Measurements from ENCODE around the gene AXL.

AXL gene

GRCh38 chr19:41302624-41303351 is 83.8 kb downstream of the AXL start:
- TF ChIP-seq CTCF (IDR thresholded peaks at IDR 0.05; ENCODE audit: low read depth, low read length): no peak
- H3K4me3 ChIP-seq (ENCODE audit: low read depth, low read length): no peak overlapping the region

- H3K4me3 ChIP-seq (ENCODE audit: low read depth, low read length): no peak overlapping the region
- TF ChIP-seq CTCF (IDR thresholded peaks at IDR 0.05; ENCODE audit: low read depth, low read length): no peak
Observed at GRCh38 chr19:41303954-41304353, 84.9 kb downstream of the AXL start.

- H3K4me3 ChIP-seq (ENCODE audit: low read depth, low read length): no peak overlapping the region
- no peak for TF ChIP-seq CTCF (IDR thresholded peaks at IDR 0.05; ENCODE audit: low read depth, low read length)
Observed at GRCh38 chr19:41304706-41305483, 85.9 kb downstream of the AXL start.

DNA sequence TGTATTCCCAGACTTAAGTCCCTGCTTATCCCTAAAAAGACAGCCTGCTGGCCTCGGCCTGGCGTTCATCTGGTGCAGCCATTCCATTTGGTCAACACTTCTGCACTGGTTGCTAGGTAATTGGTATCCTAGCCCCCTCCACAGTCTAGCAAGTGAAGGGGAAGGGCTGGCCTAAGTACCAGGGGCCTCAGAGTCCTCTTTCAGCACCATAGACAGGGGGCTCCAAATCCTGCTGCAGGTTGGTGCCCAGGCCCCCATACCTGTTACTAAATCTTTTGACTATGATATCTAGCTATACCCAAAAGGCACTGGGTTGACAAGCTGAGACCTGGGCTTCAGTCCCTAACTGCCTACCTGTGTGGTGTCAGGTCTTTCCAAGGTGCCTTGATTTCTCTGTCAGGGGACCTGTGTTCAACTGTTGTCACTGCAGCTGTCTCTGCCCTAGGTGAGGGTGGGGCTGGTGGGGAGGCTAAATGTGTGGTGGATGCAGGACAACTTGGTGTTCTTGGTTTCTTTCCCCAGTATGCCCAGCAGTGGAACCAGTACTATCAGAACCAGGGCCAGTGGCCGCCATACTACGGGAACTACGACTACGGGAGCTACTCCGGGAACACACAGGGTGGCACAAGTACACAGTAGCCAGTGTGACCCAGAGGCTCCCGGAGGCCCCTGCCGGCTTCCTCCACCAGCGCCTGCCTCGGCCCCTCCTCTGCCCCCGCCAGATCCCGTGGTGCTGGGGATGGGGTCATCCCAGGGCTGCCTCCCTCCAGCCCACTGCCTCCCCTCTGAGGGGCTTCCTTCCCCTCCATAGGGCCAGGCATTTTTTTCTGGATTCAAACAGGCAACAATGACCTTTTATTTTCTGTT is 87.1 kb downstream of the AXL start:
- no peak overlapping the region for H3K4me3 ChIP-seq (ENCODE audit: low read depth, low read length)
- TF ChIP-seq CTCF (IDR thresholded peaks at IDR 0.05; ENCODE audit: low read depth, low read length): no peak

GRCh38 chr19:41307090-41307875 is 88.3 kb downstream of the AXL start:
- no peak overlapping the region for H3K4me3 ChIP-seq (ENCODE audit: low read depth, low read length)
- no peak for TF ChIP-seq CTCF (IDR thresholded peaks at IDR 0.05; ENCODE audit: low read depth, low read length)

DNA sequence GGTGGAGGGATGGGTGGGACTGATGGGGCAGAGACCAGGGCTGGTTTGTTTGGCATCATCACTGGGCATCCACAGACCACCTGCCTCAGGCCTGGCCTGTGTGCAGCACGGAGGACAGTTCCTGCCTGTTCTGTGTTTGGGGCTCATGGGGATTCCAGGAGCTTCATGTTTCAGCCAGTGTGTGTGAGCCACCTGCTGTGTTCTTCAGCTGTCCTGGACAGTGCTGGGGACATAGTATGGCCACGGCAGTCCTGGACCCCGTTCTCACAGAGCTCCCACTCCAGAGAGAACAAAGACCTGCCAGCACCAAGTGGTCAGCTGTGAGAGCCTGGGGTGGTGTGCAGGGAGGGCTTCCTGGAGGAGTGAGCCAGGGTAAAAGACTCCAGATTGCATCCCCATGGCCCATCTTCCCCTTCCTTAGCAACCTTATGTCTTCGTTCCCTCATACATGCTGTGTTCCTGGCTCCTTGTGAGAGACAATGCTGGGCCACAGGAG is 89.0 kb downstream of the AXL start:
- H3K4me3 ChIP-seq (ENCODE audit: low read depth, low read length): no peak overlapping the region
- no peak for TF ChIP-seq CTCF (IDR thresholded peaks at IDR 0.05; ENCODE audit: low read depth, low read length)

All from WI38 (cell line).